Measurements from ENCODE around the gene PPCDC.

Gene PPCDC

DNA sequence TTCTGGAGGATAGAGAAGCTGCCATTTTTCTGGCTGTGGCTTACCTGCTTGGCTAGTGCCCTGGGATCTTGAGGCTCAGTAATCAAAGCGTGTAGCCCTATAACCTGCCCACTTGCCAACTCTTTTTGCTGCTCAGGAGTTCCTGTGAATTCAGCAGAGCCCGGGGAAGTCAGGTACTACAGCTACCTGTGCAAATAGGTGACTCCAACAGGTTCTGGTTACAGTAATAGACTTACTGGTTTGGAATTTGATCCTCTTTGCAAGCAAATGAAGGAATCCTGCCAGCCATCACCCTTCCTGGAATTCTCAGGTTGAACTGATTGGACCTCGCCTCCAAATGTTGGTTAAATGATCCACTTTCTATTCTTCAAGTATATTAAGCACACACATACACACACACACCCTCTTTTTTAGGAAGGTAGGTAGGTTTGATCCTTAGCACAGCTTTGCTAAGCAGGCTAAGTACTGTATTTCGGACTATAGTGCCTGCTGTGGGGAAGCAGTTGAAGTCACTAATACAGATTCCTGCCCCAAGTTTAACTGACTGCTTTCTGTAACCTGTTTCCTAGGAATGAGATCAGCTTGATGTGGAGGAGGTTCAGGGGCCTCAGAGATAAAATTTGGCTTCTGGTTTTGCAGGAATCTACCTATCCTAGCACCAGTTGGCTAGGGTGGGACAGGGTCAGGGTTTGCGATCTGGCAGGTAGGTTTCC lies 2.3 kb downstream of the PPCDC start:
- no peak for TF ChIP-seq POLR2AphosphoS5 (IDR thresholded peaks at IDR 0.05; ENCODE audit: low read depth, low read length)
- no peak for TF ChIP-seq TAF1 (IDR thresholded peaks at IDR 0.05; ENCODE audit: low read depth, low read length)
- no peak for TF ChIP-seq POLR2A (IDR thresholded peaks at IDR 0.05; ENCODE audit: low read depth, low read length)
- FAIRE-seq (no peak), DNase-seq (ENCODE audit: insufficient read length, low spot score) (no peak)

DNA sequence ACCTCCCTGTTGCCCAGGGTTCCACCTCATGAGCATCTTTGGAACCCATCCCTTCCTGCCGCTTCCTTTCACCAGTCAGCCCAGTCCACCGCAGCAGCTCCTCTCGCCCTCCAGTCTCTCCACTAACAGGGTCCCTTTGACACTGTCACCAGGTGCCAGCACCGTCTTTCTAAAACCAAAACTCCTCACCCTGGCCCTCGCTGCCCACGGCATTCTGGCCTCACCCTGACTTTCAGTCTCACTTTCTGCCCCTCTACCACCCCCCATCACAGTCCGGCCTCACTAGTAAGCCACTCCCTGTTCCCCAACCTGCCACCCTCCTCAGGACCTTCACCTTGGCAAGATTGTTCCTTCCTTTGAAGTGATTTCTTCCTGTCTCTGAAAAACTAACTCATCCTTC lies 4.2 kb downstream of the PPCDC start:
- no peak for FAIRE-seq
- TF ChIP-seq PAX5 (IDR thresholded peaks at IDR 0.05; ENCODE audit: insufficient read depth, low read length, severe bottlenecking) = no peak
- no peak for TF ChIP-seq SPI1 (IDR thresholded peaks at IDR 0.05; ENCODE audit: low read depth, low read length)
- TF ChIP-seq TAF1 (IDR thresholded peaks at IDR 0.05; ENCODE audit: low read depth, low read length) = no peak
- no peak for TF ChIP-seq POLR2A (IDR thresholded peaks at IDR 0.05; ENCODE audit: low read depth, low read length)
- TF ChIP-seq POLR2AphosphoS5 (IDR thresholded peaks at IDR 0.05; ENCODE audit: low read depth, low read length) = no peak
- TF ChIP-seq POU2F2 (IDR thresholded peaks at IDR 0.05; ENCODE audit: low read depth, low read length) = no peak
- no peak for DNase-seq (ENCODE audit: insufficient read length, low spot score)

DNA sequence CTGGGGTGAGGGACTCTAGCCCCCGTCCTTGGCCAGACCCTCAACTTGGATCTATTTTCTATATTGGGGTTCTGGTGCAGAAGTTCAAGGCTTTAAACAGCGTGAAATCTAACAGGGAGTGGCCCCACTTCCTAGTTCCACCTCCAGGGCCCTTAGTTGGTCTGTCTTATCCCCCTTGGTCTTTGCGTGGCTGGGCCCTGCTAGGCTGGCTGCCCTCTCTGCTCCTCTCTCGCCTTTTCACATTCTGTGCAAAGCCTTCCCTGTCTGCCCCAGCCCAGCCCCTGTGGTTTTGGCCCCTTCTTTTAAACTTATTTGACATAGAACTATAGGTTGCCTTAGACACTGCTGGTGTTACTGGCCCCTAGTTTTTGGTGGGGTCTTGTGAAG lies 5.6 kb downstream of the PPCDC start:
- TF ChIP-seq POU2F2 (IDR thresholded peaks at IDR 0.05; ENCODE audit: low read depth, low read length) = no peak
- TF ChIP-seq TAF1 (IDR thresholded peaks at IDR 0.05; ENCODE audit: low read depth, low read length) = no peak
- no peak for TF ChIP-seq PAX5 (IDR thresholded peaks at IDR 0.05; ENCODE audit: insufficient read depth, low read length, severe bottlenecking)
- TF ChIP-seq POLR2AphosphoS5 (IDR thresholded peaks at IDR 0.05; ENCODE audit: low read depth, low read length) = no peak
- TF ChIP-seq SPI1 (IDR thresholded peaks at IDR 0.05; ENCODE audit: low read depth, low read length) = no peak
- TF ChIP-seq POLR2A (IDR thresholded peaks at IDR 0.05; ENCODE audit: low read depth, low read length) = no peak
- FAIRE-seq (no peak), DNase-seq (ENCODE audit: insufficient read length, low spot score) (no peak)

DNA sequence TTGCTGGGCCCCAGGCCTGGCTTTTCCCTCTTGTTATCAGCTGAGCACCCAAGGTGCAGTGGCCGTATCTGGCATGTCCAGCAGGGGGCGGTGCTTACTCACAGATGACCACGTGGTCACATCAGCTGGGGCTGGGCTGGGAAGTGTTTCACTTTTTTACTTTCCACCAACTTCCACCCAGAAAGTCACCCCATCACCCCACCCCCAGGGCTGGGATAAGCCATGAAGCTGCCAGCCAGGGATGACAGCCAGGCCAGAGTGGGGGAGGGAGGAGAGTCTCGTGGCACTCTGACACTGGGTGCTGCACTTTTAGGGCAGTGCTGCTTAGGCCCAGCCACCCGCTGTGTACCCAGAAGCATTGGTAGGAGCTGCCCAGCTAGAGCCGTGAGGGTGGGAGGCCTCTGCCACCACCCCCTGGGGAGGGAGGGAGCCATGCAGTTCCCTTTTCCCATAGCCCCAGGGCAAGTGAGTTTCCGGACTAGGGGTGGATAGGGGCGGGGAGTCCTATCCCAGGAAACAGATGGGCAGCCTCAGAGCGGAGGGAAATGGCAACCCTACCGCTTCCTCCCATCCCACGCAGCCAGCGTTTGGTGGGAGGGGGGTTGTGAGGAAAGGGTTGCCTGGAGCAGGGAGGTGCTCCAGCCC lies 6.1 kb downstream of the PPCDC start:
- TF ChIP-seq SPI1 (IDR thresholded peaks at IDR 0.05; ENCODE audit: low read depth, low read length) = peak; percentile 1; the same call in 1 of the 2 replicates
- no peak for TF ChIP-seq PAX5 (IDR thresholded peaks at IDR 0.05; ENCODE audit: insufficient read depth, low read length, severe bottlenecking)
- peak; percentile 94 for FAIRE-seq
- peak; percentile 59 for DNase-seq (ENCODE audit: insufficient read length, low spot score)

DNA sequence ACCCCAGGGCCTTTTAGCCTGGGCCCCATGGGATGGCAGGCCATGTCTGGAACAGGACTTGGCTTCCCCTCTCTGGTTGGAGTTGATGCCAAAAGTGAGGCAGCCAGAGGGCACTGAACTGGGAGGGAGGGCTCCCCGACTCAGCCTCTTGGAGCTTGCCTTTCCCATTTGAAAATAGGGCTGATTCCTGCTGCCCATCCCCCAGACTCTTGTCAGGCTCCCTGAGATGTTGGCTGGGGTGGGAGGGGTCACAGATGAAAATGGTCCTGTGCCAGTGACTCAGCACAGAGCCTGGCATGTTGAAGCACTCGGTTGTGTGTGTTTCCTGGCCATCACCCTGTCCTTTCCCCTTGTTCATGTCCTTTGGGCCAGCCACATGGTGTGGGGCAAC lies 6.6 kb downstream of the PPCDC start:
- FAIRE-seq (no peak), DNase-seq (ENCODE audit: insufficient read length, low spot score) (no peak)

DNA sequence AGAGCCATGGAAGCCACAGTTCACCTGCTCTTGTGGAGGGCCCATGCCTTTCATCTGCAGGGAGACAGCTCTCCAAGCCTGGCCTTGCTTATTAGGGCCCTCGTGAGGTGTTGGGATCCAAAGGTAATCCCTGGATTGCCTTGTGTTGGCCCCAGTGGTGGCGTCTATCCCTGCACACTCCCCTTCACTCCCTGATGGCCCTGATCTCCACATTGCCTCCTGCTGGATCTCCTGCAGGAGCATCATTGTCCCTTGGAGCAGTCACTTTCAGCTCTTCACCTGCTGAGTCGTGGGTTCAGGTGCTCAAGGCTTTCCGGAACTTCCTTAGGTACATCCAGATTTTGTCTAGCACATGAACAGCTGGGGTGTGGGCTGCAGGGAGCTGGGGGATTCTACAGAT lies 7.0 kb downstream of the PPCDC start:
- FAIRE-seq (no peak), DNase-seq (ENCODE audit: insufficient read length, low spot score) (no peak)
- TF ChIP-seq POLR2A (IDR thresholded peaks at IDR 0.05; ENCODE audit: low read depth, low read length) = no peak
- TF ChIP-seq SPI1 (IDR thresholded peaks at IDR 0.05; ENCODE audit: low read depth, low read length) = no peak
- TF ChIP-seq POLR2AphosphoS5 (IDR thresholded peaks at IDR 0.05; ENCODE audit: low read depth, low read length) = no peak
- TF ChIP-seq TAF1 (IDR thresholded peaks at IDR 0.05; ENCODE audit: low read depth, low read length) = no peak
- no peak for TF ChIP-seq PAX5 (IDR thresholded peaks at IDR 0.05; ENCODE audit: insufficient read depth, low read length, severe bottlenecking)
- no peak for TF ChIP-seq POU2F2 (IDR thresholded peaks at IDR 0.05; ENCODE audit: low read depth, low read length)

More for the DNA sequence above, 6.6 kb downstream of the PPCDC start:
- no peak for TF ChIP-seq POU2F2 (IDR thresholded peaks at IDR 0.05; ENCODE audit: low read depth, low read length)
- TF ChIP-seq POLR2AphosphoS5 (IDR thresholded peaks at IDR 0.05; ENCODE audit: low read depth, low read length) = no peak
- no peak for TF ChIP-seq TAF1 (IDR thresholded peaks at IDR 0.05; ENCODE audit: low read depth, low read length)
- TF ChIP-seq PAX5 (IDR thresholded peaks at IDR 0.05; ENCODE audit: insufficient read depth, low read length, severe bottlenecking) = no peak
- no peak for TF ChIP-seq SPI1 (IDR thresholded peaks at IDR 0.05; ENCODE audit: low read depth, low read length)
- no peak for TF ChIP-seq POLR2A (IDR thresholded peaks at IDR 0.05; ENCODE audit: low read depth, low read length)

DNA sequence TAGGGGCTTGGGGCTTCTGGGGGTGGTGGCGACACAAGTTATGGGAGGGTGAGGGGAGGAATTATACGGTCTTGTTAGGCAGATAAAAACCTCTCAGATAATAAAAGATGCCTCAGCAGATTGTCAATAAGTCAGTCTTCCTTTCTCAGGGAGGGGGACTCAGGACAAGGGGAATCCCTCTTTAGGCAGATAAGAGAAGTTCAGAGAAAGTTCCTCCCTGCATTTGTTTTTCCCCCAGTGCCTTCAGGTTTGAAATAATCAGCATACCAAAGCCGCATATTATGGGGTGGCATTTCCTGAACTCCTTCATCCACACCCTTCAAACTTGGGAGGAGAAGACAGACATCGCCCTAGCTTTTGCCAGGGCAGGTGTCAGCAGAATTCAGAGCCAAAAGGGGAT lies 8.5 kb downstream of the PPCDC start:
- TF ChIP-seq PAX5 (IDR thresholded peaks at IDR 0.05; ENCODE audit: insufficient read depth, low read length, severe bottlenecking) (no peak), SPI1 (IDR thresholded peaks at IDR 0.05; ENCODE audit: low read depth, low read length) (0 out of 2 replicates have a peak, but pooled peaks have one; percentile 7)
- no peak for DNase-seq (ENCODE audit: insufficient read length, low spot score)
- FAIRE-seq = peak; percentile 69

DNA sequence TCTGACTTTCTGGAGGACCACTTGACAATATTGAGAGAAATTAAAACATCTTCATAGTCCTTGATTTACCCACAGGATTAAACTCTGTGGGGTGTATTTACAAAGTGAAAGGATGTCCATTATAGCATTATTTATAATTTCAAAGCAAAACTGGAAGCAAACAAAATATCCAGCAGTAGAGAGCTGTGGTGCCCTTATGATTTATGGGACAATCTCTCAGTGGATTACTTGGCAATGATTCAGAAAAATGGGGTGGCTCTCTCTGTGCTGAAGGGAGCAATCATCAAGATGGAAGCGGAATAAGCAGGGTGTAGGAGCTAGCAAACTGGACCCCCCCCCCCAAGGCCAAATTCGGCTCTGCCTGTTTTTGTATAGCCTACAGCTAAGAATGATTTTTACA lies 9.0 kb downstream of the PPCDC start:
- DNase-seq (ENCODE audit: insufficient read length, low spot score) = no peak
- no peak for FAIRE-seq
- no peak for TF ChIP-seq PAX5 (IDR thresholded peaks at IDR 0.05; ENCODE audit: insufficient read depth, low read length, severe bottlenecking)
- TF ChIP-seq TAF1 (IDR thresholded peaks at IDR 0.05; ENCODE audit: low read depth, low read length) = no peak
- TF ChIP-seq SPI1 (IDR thresholded peaks at IDR 0.05; ENCODE audit: low read depth, low read length) = no peak
- no peak for TF ChIP-seq POLR2AphosphoS5 (IDR thresholded peaks at IDR 0.05; ENCODE audit: low read depth, low read length)
- no peak for TF ChIP-seq POLR2A (IDR thresholded peaks at IDR 0.05; ENCODE audit: low read depth, low read length)
- TF ChIP-seq POU2F2 (IDR thresholded peaks at IDR 0.05; ENCODE audit: low read depth, low read length) = no peak

DNA sequence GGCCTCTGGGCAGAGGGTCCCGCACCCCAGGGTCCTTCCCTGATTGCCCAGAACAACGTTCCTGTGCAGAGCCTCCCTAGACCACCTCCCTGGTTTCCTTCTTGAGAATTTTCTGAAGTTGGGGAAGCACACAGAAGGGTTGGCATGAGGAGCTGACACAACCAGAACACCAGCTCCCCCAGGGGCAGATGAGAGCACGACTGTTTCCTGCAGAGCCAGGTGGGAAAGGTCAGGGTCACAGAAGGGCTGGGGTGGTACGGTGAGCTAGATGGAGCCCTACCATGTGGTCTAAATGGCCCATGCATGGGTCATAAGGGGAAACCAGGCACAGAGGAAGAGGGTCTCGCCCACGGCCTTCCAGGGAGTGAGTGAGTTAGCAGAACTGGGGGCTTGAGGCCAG lies 10.4 kb downstream of the PPCDC start:
- FAIRE-seq = no peak
- no peak for TF ChIP-seq POU2F2 (IDR thresholded peaks at IDR 0.05; ENCODE audit: low read depth, low read length)
- TF ChIP-seq POLR2AphosphoS5 (IDR thresholded peaks at IDR 0.05; ENCODE audit: low read depth, low read length) = no peak
- no peak for TF ChIP-seq TAF1 (IDR thresholded peaks at IDR 0.05; ENCODE audit: low read depth, low read length)
- no peak for TF ChIP-seq POLR2A (IDR thresholded peaks at IDR 0.05; ENCODE audit: low read depth, low read length)
- TF ChIP-seq SPI1 (IDR thresholded peaks at IDR 0.05; ENCODE audit: low read depth, low read length) = no peak
- no peak for TF ChIP-seq PAX5 (IDR thresholded peaks at IDR 0.05; ENCODE audit: insufficient read depth, low read length, severe bottlenecking)
- DNase-seq (ENCODE audit: insufficient read length, low spot score) = no peak

DNA sequence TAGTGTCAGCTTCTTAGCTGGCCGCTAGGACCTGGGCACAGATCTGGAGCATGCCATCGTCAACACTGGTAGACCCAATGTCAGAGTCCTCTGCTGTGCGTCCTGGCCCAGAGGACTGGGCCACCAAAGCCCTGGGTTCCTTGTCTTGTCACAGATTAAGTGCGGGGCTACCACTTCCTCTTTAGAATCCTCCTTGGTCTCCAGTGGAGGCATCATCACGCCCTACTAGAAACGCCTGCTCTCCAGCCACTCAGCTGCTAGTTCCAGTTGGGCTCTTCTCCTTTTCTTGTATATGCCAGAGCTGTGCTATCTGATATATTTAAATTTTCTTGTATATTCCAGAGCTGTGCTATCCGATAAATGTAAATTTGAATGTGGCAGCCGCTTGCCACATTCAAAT lies 11.2 kb downstream of the PPCDC start:
- no peak for DNase-seq (ENCODE audit: insufficient read length, low spot score)
- TF ChIP-seq PAX5 (IDR thresholded peaks at IDR 0.05; ENCODE audit: insufficient read depth, low read length, severe bottlenecking) (no peak), SPI1 (IDR thresholded peaks at IDR 0.05; ENCODE audit: low read depth, low read length) (peak; percentile 86)
- no peak for FAIRE-seq

Data from GM12891 (cell line).